GM21515 (cell line): Measurements from ENCODE around the gene SPAG7.
"Not testable (repeated sequence)": the region's sequence is repeated elsewhere in the genome, so short reads cannot be mapped to it uniquely, and the experiment has no call there.

Experiments used
- ATAC-seq: cut with Tn5 transposase; IDR thresholded peaks from one replicate; pipeline ENCODE4 v1.9.1; 2021; ENCODE audit not compliant: unreplicated experiment

SPAG7 gene

DNA sequence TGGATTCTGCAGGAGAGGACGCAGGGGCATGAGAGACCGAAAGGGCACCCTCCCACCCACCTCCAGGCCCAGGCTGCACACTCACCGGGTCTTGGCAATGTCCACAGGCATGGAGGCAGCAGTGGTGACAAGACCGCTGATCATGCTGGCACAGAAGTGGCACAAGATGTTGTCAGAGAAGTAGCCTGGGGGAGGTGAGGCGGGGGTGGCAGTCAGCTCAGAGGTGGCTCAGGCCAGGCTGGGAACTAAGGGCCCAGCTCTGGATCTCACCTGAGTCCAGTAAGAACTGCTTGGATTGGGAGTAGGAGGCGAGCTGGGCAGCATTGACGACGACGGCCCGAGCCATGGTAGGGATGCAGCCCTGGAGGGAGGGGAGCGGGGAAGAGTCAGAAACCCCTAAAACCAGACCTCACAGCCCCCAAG is 29.5 kb downstream of the SPAG7 start:
- ATAC-seq = no peak

DNA sequence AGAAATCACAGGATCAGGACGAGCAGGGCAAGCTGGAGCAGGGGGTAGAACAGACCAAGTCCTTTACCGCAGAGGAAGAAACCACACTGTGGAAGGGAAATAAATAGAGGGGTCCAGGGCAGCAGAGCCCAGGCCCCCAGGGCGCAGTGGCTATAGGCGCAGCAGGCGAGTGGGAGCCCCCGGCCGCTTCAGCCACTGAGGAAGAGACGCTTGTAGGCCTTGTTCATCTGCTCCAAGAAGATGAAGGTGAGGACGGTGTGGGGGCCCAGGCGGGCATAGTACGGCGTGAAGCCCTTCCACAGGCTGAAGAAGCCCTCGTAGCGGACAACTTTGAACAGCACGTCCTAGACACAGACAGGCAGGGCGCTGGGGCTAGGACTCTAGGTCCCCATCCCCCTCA is 30.1 kb downstream of the SPAG7 start:
- ATAC-seq = no peak

DNA sequence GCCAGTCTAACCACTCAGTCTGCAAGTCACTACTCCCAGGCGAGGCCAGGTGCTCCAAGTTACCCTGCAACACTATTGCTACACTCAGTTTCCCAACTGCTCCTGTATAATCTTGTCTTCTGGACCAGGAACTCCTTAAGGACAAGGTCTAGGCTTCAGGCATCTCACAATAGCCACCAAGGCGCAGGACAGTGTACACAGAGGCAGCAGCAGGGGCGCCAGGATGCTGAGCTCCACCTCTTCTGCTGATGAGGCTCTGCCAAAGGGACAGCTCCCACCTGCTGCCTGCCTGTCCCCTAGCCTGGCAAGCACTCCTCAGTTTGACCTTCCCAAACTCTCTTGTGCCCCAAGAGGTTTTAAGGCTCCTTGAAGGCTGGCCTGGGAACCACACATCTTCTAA is 31.2 kb downstream of the SPAG7 start:
- ATAC-seq = no peak

DNA sequence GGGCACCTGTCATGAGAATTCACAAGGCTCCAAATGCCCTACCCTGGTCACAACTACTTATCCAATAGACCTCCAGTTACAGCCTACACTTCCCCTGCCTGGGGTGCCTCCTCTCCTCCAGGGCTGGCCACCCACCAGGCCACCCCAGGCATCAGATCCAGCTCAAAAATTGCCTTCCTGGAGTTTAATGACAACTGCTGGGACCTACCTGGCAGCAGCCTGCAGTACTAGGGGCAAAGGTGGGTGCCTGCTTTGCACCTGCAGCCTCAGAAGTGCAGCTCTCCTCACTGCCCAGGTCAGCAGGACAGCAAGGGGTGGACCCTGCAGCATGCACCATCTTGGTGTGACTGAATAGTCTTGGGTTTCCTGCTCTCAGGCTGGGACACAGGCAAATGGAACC is 32.0 kb downstream of the SPAG7 start:
- no peak for ATAC-seq

DNA sequence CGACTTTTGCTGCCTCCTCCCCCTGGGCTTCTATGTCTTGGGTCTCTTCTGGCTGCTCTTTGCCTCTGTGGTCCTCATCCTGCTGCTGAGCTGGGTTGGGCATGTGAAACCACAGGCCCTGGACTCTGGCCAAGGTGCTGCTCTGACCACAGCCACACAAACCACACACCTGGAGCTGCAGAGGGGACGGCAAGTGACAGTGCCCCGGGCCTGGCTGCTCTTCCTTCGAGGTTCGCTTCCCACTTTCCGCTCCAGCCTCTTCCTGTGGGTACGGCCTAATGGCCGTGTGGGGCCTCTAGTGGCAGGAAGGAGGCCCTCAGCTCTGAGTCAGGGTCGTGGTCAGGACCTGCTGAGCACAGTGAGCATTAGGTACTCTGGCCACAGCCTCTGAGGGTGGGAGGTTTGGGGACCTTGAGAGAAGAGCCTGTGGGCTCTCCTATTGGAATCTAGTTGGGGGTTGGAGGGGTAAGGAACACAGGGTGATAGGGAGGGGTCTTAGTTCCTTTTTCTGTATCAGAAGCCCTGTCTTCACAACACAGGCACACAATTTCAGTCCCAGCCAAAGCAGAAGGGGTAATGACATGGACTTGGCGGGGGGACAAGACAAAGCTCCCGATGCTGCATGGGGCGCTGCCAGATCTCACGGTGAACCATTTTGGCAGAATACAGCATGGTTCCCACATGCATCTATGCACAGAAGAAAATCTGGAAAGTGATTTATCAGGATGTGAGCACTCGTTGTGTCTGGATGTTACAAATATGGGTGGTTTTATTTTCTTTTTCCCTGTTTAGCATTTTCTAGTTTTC is 33.2 kb downstream of the SPAG7 start:
- no peak for ATAC-seq

DNA sequence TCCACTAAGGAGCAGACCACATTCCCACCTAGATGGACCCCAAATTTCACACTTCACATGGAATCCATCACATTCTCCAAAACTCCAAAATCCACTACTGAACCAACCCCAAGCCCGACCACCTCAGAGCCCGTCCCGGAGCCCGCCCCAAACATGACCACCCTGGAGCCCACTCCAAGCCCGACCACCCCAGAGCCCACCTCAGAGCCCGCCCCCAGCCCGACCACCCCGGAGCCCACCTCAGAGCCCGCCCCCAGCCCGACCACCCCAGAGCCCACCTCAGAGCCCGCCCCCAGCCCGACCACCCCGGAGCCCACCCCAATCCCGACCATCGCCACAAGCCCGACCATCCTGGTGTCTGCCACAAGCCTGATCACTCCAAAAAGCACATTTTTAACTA is 34.0 kb downstream of the SPAG7 start:
- no peak for ATAC-seq

DNA sequence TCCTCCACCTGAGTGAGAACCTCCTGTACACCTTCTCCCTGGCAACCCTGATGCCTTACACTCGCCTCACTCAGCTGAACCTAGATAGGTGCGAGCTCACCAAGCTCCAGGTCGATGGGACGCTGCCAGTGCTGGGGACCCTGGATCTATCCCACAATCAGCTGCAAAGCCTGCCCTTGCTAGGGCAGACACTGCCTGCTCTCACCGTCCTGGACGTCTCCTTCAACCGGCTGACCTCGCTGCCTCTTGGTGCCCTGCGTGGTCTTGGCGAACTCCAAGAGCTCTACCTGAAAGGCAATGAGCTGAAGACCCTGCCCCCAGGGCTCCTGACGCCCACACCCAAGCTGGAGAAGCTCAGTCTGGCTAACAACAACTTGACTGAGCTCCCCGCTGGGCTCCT is 34.9 kb downstream of the SPAG7 start:
- ATAC-seq = no peak

DNA sequence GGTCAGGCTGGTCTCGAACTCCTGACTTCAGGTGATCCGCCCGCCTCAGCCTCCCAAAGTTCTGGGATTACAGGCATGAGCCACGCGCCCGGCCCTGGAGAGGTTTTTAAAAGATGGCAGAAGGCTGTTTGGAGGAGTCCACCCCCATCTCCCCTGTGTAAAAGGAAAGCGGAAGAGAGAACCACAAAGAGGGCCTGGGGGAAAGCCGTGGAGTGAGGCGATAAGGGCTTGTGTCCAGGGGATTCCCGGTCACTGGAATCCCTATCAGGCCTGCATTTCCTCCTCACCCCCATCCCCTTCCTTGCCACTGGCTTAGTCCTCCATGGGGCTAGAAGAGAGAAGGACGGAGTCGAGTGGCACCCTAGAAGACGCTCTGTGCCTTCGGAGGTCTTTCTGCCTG is 35.7 kb downstream of the SPAG7 start, which contains the start of gene GP1BA:
Gene GP1BA, plus strand, starts transcription at position 315 of the 400 bp plus-strand sequence. CDS start 328 bp downstream, outside the sequence.
- ATAC-seq = no peak

DNA sequence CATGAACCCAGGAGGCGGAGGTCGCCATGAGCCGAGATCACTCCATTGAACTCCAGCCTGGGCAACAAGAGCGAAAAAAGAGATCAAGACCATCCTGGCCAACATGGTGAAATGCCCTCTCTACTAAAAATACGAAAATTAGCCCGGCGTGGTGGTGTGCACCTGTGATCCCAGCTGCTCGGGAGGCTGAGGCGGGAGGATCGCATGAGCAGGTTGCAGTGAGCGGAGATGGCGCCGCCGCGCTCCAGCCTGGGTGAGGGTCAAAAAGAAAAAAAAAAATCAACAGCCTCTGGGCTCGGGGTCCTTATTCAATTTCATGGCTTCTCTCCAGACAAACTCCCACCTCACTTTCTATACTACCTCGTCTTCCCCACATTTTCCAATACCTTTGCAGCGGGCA is 38.7 kb downstream of the SPAG7 start:
- no peak for ATAC-seq

DNA sequence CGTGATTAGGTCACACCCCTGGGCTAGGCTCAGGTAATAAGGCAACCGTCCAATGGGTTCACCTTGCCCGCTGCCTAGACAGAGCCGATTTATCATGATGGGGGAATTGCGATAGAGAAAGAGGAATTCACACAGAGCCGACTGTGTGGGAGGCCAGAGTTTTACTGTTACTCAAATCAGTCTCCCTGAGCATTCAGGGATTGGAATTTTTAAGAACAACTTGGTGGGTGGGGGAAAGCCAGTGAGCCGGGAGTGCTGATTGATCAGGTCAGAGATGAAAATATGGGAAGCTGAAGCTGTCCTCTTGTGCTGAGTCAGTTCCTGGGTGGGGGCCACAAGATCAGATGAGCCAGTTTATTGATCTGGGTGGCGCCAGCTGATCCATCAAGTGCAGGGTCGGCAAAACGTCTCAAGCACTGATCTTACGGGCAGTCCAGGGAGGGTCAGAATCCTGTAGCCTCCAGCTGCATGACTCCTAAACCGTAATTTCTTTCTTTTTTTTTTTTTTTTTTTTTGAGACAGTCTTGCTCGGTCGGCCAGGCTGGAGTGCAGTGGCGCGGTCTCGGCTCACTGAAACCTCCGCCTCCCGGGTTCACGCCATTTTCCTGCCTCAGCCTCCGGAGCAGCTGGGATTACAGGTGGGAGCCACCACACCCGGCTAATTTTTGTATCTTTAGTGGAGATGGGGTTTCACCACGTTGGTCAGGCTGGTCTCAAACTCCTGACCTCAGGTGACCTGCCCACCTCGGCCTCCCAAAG is 40.9 kb downstream of the SPAG7 start:
- ATAC-seq = not testable (repeated sequence)

DNA sequence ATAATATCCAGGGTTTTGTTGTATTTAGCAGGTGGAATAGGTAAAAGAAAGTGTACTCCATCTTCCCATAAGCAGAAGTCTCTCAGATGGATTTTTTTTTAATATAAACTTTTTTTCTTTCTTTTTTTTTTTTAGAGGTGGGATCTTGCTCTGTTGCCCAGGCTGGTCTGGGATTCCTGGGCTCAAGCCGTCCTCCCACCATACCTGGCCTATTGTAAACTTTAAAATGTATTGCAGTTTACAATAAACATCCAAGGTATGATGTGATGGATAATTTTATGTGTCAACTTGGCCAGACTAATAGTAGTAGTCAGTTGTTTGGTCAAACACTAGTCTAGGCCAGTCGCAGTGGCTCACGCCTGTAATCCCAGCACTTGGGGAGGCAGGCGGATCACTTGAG is 46.3 kb downstream of the SPAG7 start:
- no peak for ATAC-seq

DNA sequence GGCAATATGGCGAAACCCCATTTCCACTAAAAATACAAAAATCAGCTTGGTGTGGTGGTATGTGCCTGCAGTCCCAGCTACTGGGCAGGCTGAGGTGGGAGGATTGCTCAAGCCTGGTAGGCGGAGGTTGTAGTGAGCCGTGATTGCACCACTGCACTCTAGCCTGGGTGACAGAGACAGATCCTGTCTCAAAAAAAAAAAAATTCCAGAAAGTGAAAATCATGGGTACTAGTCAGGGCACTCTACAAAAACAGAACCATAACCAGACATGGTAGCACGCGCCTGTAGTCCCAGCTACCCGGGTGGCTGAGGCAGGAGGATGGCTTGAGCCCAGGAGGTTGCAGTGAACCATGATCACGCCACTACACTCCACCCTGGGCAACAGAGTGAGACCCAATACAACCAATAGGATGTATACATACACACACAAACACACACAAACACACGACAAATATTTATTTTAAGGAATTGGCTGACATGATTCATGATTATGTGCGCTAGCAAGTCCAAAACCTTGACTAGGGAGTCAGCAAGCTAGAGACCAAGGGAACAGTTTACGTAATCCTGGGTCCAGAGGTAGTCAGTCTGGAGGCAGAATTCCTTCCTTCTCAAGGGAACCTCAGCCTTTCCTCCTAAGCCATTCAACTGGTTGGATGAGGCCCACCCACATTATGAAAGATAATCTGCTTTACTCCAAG is 47.1 kb downstream of the SPAG7 start:
- ATAC-seq = no peak

DNA sequence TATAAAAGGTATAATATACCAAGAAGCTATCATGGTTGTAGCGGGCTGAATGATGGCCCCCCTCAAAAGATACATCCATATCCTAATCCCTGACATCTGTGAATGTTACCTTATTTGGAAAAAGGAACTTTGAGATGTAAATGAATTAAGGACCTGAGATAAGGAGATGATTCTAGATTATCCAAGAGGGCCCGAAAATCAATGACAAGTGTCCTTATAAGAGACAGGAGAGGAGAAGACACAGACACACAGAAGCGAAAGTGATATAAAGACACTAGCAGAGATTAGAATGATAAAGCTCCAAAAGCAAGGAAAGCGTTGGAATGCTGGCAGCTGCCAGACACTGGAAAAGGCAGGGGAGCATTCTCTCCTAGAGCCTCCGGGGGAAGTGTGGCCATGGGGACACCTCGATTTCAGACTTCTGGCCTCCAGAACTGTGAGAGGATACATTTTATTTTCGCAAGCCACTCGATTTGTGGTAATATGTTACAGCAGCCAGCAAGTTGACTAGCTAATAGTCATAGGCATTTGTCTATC is 48.0 kb downstream of the SPAG7 start:
- no peak for ATAC-seq

DNA sequence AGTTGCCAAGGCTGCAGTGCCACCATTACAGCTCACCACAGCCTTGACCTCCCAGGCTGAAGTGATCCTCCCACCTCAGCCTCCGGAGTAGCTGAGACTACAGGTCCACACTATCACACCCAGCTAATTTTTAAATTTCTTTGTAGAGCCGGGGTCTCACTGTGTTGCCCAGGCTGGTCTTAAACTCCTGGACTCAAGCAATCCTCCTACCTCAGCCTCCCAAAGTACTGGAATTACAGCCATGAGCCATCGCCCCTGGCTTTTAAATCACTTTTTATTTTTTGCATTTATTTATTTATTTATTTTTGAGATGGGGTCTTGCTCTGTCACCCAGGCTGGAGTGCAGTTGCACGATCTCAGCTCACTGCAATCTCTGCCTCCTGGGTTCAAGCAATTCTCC is 53.1 kb downstream of the SPAG7 start:
- ATAC-seq = not testable (repeated sequence)

DNA sequence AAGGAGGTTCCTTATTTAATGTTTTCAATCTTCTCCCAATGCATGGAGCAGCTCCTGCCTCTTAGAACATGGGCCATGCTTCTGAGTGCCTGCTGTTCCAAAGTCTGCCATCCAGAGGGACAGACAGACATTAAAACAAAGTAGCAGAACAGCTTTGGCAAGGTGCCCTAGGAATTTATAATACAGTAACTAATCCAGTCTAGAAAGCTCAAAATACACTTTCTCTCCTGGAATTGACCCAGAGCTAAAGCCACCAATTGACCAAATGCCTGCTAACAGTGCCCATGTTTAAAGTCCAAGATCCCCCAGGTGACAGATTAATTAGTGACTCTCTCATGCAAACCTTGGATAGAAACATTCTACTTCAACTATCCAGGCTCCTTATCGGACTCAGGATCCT is 53.6 kb downstream of the SPAG7 start:
- no peak for ATAC-seq
